Measurements from ENCODE around the gene TTF1. TPM values are rescaled to one million over a fixed set of nuclear protein-coding genes. Genes with fewer than 3 reads are reported as not detected.

TTF1 gene
- total RNA-seq, 1 donor = 8.3 TPM

GRCh38 chr9:132411091-132411508 lies 4.5 kb upstream of the TTF1 start:
- Histone ChIP-seq H3K4me2 (ENCODE audit: insufficient read depth, low read length) (peak overlapping the region; percentile 81), H3K27ac (ENCODE audit: low read depth, low read length) (no peak overlapping the region), H4K20me1 (ENCODE audit: insufficient read depth, low read length) (no peaks in the 10 kb centered on the region), H3K36me3 (ENCODE audit: insufficient read depth, low read length) (no peaks in the 10 kb centered on the region), H3K4me3 (ENCODE audit: insufficient read depth, low read length) (no peak overlapping the region), H3K79me2 (ENCODE audit: insufficient read depth, low read length) (peaks cover 5% of the 10 kb centered on the region), H3K27me3 (ENCODE audit: insufficient read depth, low read length) (peaks cover 62% of the 10 kb centered on the region), H3K4me1 (ENCODE audit: insufficient read depth, low read length) (peaks cover 18% of the 10 kb centered on the region), H2AFZ (ENCODE audit: low read length) (no peak overlapping the region), H3K9me3 (ENCODE audit: low read depth, low read length) (no peaks in the 10 kb centered on the region)
- TF ChIP-seq CTCF (IDR thresholded peaks at IDR 0.05; ENCODE audit: extremely low read depth, low read depth, low read length) = peak; percentile 56
- no peak for DNase-seq (ENCODE audit: insufficient read length, low spot score, missing footprints)

- Histone ChIP-seq H3K36me3 (ENCODE audit: insufficient read depth, low read length) (no peaks in the 10 kb centered on the region), H2AFZ (ENCODE audit: low read length) (peak overlapping the region; percentile 85), H3K4me1 (ENCODE audit: insufficient read depth, low read length) (peaks cover 23% of the 10 kb centered on the region), H3K4me3 (ENCODE audit: insufficient read depth, low read length) (peak overlapping the region; percentile 69), H4K20me1 (ENCODE audit: insufficient read depth, low read length) (no peaks in the 10 kb centered on the region), H3K79me2 (ENCODE audit: insufficient read depth, low read length) (peaks cover 10% of the 10 kb centered on the region), H3K27me3 (ENCODE audit: insufficient read depth, low read length) (peaks cover 57% of the 10 kb centered on the region), H3K27ac (ENCODE audit: low read depth, low read length) (no peak overlapping the region), H3K9me3 (ENCODE audit: low read depth, low read length) (no peaks in the 10 kb centered on the region), H3K4me2 (ENCODE audit: insufficient read depth, low read length) (peak overlapping the region; percentile 81)
- DNase-seq (ENCODE audit: insufficient read length, low spot score, missing footprints) = no peak
- no peak for TF ChIP-seq CTCF (IDR thresholded peaks at IDR 0.05; ENCODE audit: extremely low read depth, low read depth, low read length)
Observed at GRCh38 chr9:132410642-132411041, 4.0 kb upstream of the TTF1 start.

DNA sequence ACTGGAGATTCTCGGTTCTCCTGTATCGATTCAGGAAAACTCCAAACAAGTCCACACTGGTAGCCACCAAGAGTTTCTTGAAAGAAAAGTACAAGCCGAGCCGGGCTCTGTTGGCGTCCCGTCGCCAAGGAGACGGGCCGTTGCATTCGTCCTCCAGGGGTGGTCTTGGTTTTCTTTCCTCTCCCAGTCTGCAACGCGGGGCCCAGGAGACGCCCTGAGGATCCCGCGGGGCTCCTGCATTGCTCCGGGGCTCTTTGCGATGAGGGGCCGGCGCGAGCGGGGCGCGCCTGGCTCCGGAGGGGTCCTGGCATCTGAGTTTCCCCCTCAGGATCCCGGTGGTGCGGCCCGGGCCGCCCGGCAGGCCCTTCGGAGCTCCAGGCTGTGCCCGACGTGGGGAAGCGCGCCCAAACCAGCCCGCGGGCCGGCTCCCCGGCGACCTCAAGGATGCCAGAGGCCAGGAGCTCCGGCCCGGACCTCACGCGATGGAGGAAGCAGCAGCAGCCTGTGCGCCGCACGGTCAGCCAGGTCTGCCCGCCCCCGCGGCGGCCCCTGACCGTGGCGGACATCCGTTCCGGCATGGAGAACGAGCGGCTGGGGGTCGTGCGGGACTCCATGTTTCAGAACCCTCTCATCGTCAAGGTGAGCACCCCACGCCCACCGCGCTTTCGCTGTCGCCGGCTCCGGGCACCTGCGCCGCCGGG lies 3.3 kb upstream of the TTF1 start, which contains the start of gene CFAP77:
Gene CFAP77, plus strand, starts transcription at position 384 of the 701 bp plus-strand sequence. Its CDS starts 61 bp downstream, at position 445.
- no peaks in the 10 kb centered on the region for H3K9me3 ChIP-seq (ENCODE audit: low read depth, low read length)
- H3K27me3 ChIP-seq (ENCODE audit: insufficient read depth, low read length) = peaks cover 51% of the 10 kb centered on the region
- no peak for TF ChIP-seq CTCF (IDR thresholded peaks at IDR 0.05; ENCODE audit: extremely low read depth, low read depth, low read length)
- H4K20me1 ChIP-seq (ENCODE audit: insufficient read depth, low read length) = no peaks in the 10 kb centered on the region
- H3K4me3 ChIP-seq (ENCODE audit: insufficient read depth, low read length) = peak within 1 kb of the TSS; percentile 69
- peak; percentile 95 for DNase-seq (ENCODE audit: insufficient read length, low spot score, missing footprints)
- H2AFZ ChIP-seq (ENCODE audit: low read length) = peak within 1 kb of the TSS; percentile 85
- peak within 1 kb of the TSS; percentile 81 for H3K4me2 ChIP-seq (ENCODE audit: insufficient read depth, low read length)
- peaks cover 25% of the 10 kb centered on the region for H3K4me1 ChIP-seq (ENCODE audit: insufficient read depth, low read length)
- peak within 1 kb of the TSS; percentile 29 for H3K27ac ChIP-seq (ENCODE audit: low read depth, low read length)
- no peaks in the 10 kb centered on the region for H3K36me3 ChIP-seq (ENCODE audit: insufficient read depth, low read length)
- peaks cover 15% of the 10 kb centered on the region for H3K79me2 ChIP-seq (ENCODE audit: insufficient read depth, low read length)

GRCh38 chr9:132408521-132408920 lies 1.9 kb upstream of the TTF1 start:
- DNase-seq (ENCODE audit: insufficient read length, low spot score, missing footprints) = no peak
- TF ChIP-seq CTCF (IDR thresholded peaks at IDR 0.05; ENCODE audit: extremely low read depth, low read depth, low read length) = no peak
- peaks cover 25% of the 10 kb centered on the region for H3K4me1 ChIP-seq (ENCODE audit: insufficient read depth, low read length)
- no peaks in the 10 kb centered on the region for H3K36me3 ChIP-seq (ENCODE audit: insufficient read depth, low read length)
- H3K79me2 ChIP-seq (ENCODE audit: insufficient read depth, low read length) = peaks cover 25% of the 10 kb centered on the region
- peaks cover 36% of the 10 kb centered on the region for H3K27me3 ChIP-seq (ENCODE audit: insufficient read depth, low read length)
- H3K4me3 ChIP-seq (ENCODE audit: insufficient read depth, low read length) = no peak overlapping the region
- H3K4me2 ChIP-seq (ENCODE audit: insufficient read depth, low read length) = no peak overlapping the region
- no peaks in the 10 kb centered on the region for H3K9me3 ChIP-seq (ENCODE audit: low read depth, low read length)
- H3K27ac ChIP-seq (ENCODE audit: low read depth, low read length) = no peak overlapping the region
- no peaks in the 10 kb centered on the region for H4K20me1 ChIP-seq (ENCODE audit: insufficient read depth, low read length)
- H2AFZ ChIP-seq (ENCODE audit: low read length) = no peak overlapping the region

All from osteoblast (primary cell).